Heart left ventricle (tissue), 16 donors: ENCODE measurements around the gene NEUROD2. TPM values are rescaled to one million over a fixed set of nuclear protein-coding genes. Genes with fewer than 3 reads are reported as not detected.

ENCODE experiments used
- ATAC-seq, 4 donors: fragments of 200-7000 bp; cut with Tn5 transposase; one replicate each; pipeline ENCODE4 v1.9.1; 2020 to 2022; ENCODE audit warnings: moderate library complexity in 4 of 4, mild to moderate bottlenecking in 3 of 4, moderate number of reproducible peaks in 1 of 4
- DNase-seq, 5 donors: peaks; one replicate each; pipeline ENCODE4 v3.0.0-alpha.2; 2020
- H3K27ac ChIP-seq, 12 donors: fragments of 200-600 bp; sonication (generic) in 4 of 12; one replicate each; pipeline versions ENCODE4 v1.5.0 to v1.8.0; 2016 to 2022; ENCODE audit warnings: mild to moderate bottlenecking in 2 of 12
- H3K27me3 ChIP-seq, 9 donors: fragments of 200-600 bp; sonication (generic) in 2 of 9; one replicate each; pipeline versions ENCODE4 v1.5.1 to v1.8.0; 2016 to 2022; ENCODE audit warnings: mild to moderate bottlenecking in 3 of 9
- H3K36me3 ChIP-seq, 9 donors: fragments of 200-600 bp; sonication (generic) in 2 of 9; one replicate each; pipeline versions ENCODE4 v1.5.0 to v1.8.0; 2018 to 2022; ENCODE audit warnings: mild to moderate bottlenecking in 2 of 9
- H3K4me1 ChIP-seq, 12 donors: fragments of 200-600 bp; sonication (generic) in 4 of 12; one replicate each; pipeline versions ENCODE4 v1.5.0 to v1.8.0; 2016 to 2022; ENCODE audit warnings: mild to moderate bottlenecking in 3 of 12
- H3K4me3 ChIP-seq, 12 donors: fragments of 200-600 bp; sonication (generic) in 4 of 12; one replicate each; pipeline versions ENCODE4 v1.5.0 to v1.8.0; 2017 to 2022; ENCODE audit warnings: mild to moderate bottlenecking in 9 of 12, moderate library complexity in 4 of 12
- H3K9me3 ChIP-seq, 12 donors: fragments of 200-600 bp; sonication (generic) in 4 of 12; one replicate each; pipeline versions ENCODE4 v1.5.0 to v1.8.0; 2016 to 2022; ENCODE audit warnings: mild to moderate bottlenecking in 1 of 12
- POLR2A ChIP-seq, 2 donors: fragments of 450-650 bp; IDR thresholded peaks; one replicate each; pipeline ENCODE4 v1.6.1; 2017; ENCODE audit warnings: antibody characterized with exemption in 2 of 2, mild to moderate bottlenecking in 2 of 2, moderate library complexity in 2 of 2
- WGBS, 4 donors: extraction: QIAGEN DNeasy Blood & Tissue Kit in 2 of 4; methylation state at CpG; one replicate each; pipeline versions ENCODE4 v1.1.5 to v1.1.7; 2013 to 2018; 5-methylcytosine and 5-hydroxymethylcytosine counted together
- intact Hi-C, 10 donors: fragments of 100-400 bp; cut with DNase I; formaldehyde crosslinking; loops; one replicate each; pipeline versions ENCODE4 v1.11.1 to v1.14.2; 2022
- polyA plus RNA-seq, 2 donors: library from polyadenylated mRNA; stranded (reverse); fragments of 200-250 nt; gene quantifications; one replicate each; pipeline ENCODE4 v1.2.3, GENCODE V29; 2013
- total RNA-seq, 9 donors: library from RNA; depleted of rRNA in 2 of 9; stranded (reverse); fragments of >200 nt in 2 of 9; fragmentation: NEBNext Ultra II Directional in 3 of 9; extraction: Animal tissue kit (Norgen Biotek cat#: 25700) in 3 of 9; gene quantifications; one replicate each; pipeline versions ENCODE4 v1.1.0 to v1.2.4, GENCODE V29; 2016 to 2023
- TF ChIP-seq, protein P1 (sequence below), 12 donors: fragments of 200-600 bp; sonication (generic) in 4 of 12; IDR thresholded peaks; one replicate each; pipeline versions ENCODE4 v1.5.0 to v1.8.0; 2018 to 2022; ENCODE audit warnings: antibody characterized with exemption in 12 of 12, mild to moderate bottlenecking in 5 of 12
- donor health status: ischemic (EF 13 %, LVEDD 7.1; RV severe dilation, severe dysfunction).
- donor health status: healthy with polysubstance abuse.
- donor health status: DM: no; HTN: yes; CAD: no.
- donor health status: DM: no; HTN: no; CAD: no.
- donor health status: ischemic (EF 25% LVEDD 6.9; RV normal size, moderate dysfunction).
- donor health status: ischemic (EF 25% LVEDD 5.7; RV mildly dilated, moderate dysfunction).
- donor health status: healthy.
- donor health status: DM: yes; HTN: yes; CAD: no.
- donor health status: ischemic (EF 35%, LVEDD 5.7; RV mildly dilated, moderate dysfunction).
- donor health status: nonischemic (EF 11% LVEDD 7.7; RV severe dilation, severe dysfunction).
- donor health status: DM: yes; HTN: yes; CAD: no.
- donor health status: PGD.
- donor health status: ischemic (EF 29% LVEDD 5.4; RV normal size, mild dysfunction).
- donor health status: nonischemic (EF 23%, LVEDD 6.1; RV moderate dilation, normal function).

NEUROD2 gene
- total and polyA plus RNA-seq, 11 donors = not detected

GRCh38 chr17:39573447-39574298 is 34.0 kb downstream of the NEUROD2 start:
- 1 to 7% (median 2%) methylated on average over 18 to 66 of the region's 66 CpGs for WGBS, 4 donors
- Histone ChIP-seq H3K27me3 (no peaks in the 10 kb centered on the region), H3K4me1 (peaks cover 4 to 21% (median 10%) of the 10 kb centered on the region in 12 donors), H3K27ac (peak overlapping the region; percentile 75 to 92 (median 87)), H3K36me3 (peaks cover 0 to 20% (median 3%) of the 10 kb centered on the region in 9 donors), H3K4me3 (peak overlapping the region; percentile 54 to 89 (median 68)), H3K9me3 (peaks cover 0 to 12% (median 0%) of the 10 kb centered on the region in 12 donors)
- peak; percentile 92 to 97 (median 96) for ATAC-seq
- peak; percentile 78 to 87 (median 81) for DNase-seq
- intact Hi-C loops = loop anchor here in 2 of 10 donors (5.0 to 10.0 kb wide), 2 partner anchors 44 to 51 kb away; partner anchors contain the start of gene PPP1R1B (in 1 of the 2)
- TF ChIP-seq, protein P1, sequence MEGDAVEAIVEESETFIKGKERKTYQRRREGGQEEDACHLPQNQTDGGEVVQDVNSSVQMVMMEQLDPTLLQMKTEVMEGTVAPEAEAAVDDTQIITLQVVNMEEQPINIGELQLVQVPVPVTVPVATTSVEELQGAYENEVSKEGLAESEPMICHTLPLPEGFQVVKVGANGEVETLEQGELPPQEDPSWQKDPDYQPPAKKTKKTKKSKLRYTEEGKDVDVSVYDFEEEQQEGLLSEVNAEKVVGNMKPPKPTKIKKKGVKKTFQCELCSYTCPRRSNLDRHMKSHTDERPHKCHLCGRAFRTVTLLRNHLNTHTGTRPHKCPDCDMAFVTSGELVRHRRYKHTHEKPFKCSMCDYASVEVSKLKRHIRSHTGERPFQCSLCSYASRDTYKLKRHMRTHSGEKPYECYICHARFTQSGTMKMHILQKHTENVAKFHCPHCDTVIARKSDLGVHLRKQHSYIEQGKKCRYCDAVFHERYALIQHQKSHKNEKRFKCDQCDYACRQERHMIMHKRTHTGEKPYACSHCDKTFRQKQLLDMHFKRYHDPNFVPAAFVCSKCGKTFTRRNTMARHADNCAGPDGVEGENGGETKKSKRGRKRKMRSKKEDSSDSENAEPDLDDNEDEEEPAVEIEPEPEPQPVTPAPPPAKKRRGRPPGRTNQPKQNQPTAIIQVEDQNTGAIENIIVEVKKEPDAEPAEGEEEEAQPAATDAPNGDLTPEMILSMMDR (IDR thresholded peaks at IDR 0.05) = no peak
- TF ChIP-seq POLR2A (IDR thresholded peaks at IDR 0.05) = peak in 1 of 2 donors; percentile 43

- no peak for ATAC-seq
- H3K36me3 ChIP-seq = peaks cover 0 to 35% (median 10%) of the 10 kb centered on the region in 9 donors
- H3K4me3 ChIP-seq = no peak overlapping the region
- TF ChIP-seq POLR2A (IDR thresholded peaks at IDR 0.05) = no peak
- TF ChIP-seq, protein P1 (IDR thresholded peaks at IDR 0.05) = no peak
- intact Hi-C loops = loop anchor here in 2 of 10 donors (5.0 to 10.0 kb wide), 2 partner anchors 45 to 53 kb away; partner anchors contain the start of gene PPP1R1B (in 1 of the 2)
- H3K9me3 ChIP-seq = peaks cover 0 to 12% (median 0%) of the 10 kb centered on the region in 12 donors
- no peak overlapping the region for H3K27ac ChIP-seq
- no peak for DNase-seq
- peaks cover 4 to 17% (median 11%) of the 10 kb centered on the region in 12 donors for H3K4me1 ChIP-seq
- no peaks in the 10 kb centered on the region for H3K27me3 ChIP-seq
- WGBS, 4 donors = 85 to 97% (median 95%) methylated on average over 2 of the region's 2 CpGs
Observed at GRCh38 chr17:39572121-39572520, 35.6 kb downstream of the NEUROD2 start.

GRCh38 chr17:39569126-39569525 is 38.6 kb downstream of the NEUROD2 start:
- intact Hi-C loops = loop anchor here in 1 of 10 donors (5.0 kb wide), 1 partner anchor 53 kb away; no protein-coding TSS in a partner anchor
- ATAC-seq (no peak), DNase-seq (no peak)
- WGBS, 4 donors = 45 to 76% (median 52%) methylated on average over 1 of the region's 1 CpG
- Histone ChIP-seq H3K4me1 (peaks cover 1 to 18% (median 8%) of the 10 kb centered on the region in 12 donors), H3K9me3 (peaks cover 0 to 12% (median 0%) of the 10 kb centered on the region in 12 donors), H3K36me3 (peaks cover 0 to 62% (median 30%) of the 10 kb centered on the region in 9 donors), H3K27me3 (no peaks in the 10 kb centered on the region), H3K4me3 (no peak overlapping the region), H3K27ac (no peak overlapping the region)
- no peak for TF ChIP-seq POLR2A (IDR thresholded peaks at IDR 0.05)
- TF ChIP-seq, protein P1 (IDR thresholded peaks at IDR 0.05) = no peak

DNA sequence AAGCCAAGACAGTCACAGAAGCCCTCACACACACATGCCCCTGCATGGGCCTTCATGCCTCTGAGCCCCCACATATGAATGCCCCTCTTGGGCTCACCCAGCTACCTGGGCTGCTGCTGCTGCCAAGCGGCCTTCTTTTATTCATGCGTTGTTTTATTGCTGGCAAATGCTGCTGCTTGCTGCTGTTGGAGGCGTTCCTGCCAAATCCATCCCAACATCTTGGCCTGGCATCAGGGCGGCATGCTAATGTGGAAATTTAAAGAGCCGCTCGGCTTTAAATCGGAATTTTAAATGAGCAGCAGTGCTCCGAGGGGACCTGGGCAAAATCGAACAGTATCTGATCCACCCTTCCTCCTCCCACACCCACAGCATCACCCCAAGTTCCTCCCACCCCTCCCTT is 39.0 kb downstream of the NEUROD2 start:
- Histone ChIP-seq H3K4me1 (peaks cover 0 to 20% (median 5%) of the 10 kb centered on the region in 12 donors), H3K27ac (no peak overlapping the region), H3K27me3 (no peaks in the 10 kb centered on the region), H3K9me3 (peaks cover 0 to 12% (median 0%) of the 10 kb centered on the region in 12 donors), H3K36me3 (peaks cover 0 to 62% (median 30%) of the 10 kb centered on the region in 9 donors), H3K4me3 (no peak overlapping the region)
- no peak for ATAC-seq
- no peak for DNase-seq
- WGBS, 4 donors = 84 to 88% (median 85%) methylated on average over 9 of the region's 9 CpGs
- intact Hi-C loops = loop anchor here in 1 of 10 donors (5.0 kb wide), 1 partner anchor 54 kb away; no protein-coding TSS in a partner anchor
- TF ChIP-seq, protein P1 (IDR thresholded peaks at IDR 0.05) = no peak
- TF ChIP-seq POLR2A (IDR thresholded peaks at IDR 0.05) = no peak
